Ishikawa (cell line): ENCODE data around the gene AMPD2.

Source experiments
- CEBPB ChIP-seq: IDR thresholded peaks from 2 replicates; pipeline ENCODE4 v1.6.1; 2012
- CREB1 ChIP-seq: IDR thresholded peaks from 2 replicates; pipeline ENCODE4 v1.6.1; 2012; ENCODE audit warnings: low read depth
- EGR1 ChIP-seq: IDR thresholded peaks from 2 replicates; pipeline ENCODE4 v1.6.1; 2012
- EP300 ChIP-seq: IDR thresholded peaks from 2 replicates; pipeline ENCODE4 v1.6.1; 2012; ENCODE audit warnings: borderline replicate concordance
- FOXM1 ChIP-seq: IDR thresholded peaks from 2 replicates; pipeline ENCODE4 v1.6.1; 2012; ENCODE audit warnings: low read depth, borderline replicate concordance
- MAX ChIP-seq: IDR thresholded peaks from 2 replicates; pipeline ENCODE4 v1.6.1; 2012
- NFIC ChIP-seq: IDR thresholded peaks from 2 replicates; pipeline ENCODE4 v1.6.1; 2012
- RAD21 ChIP-seq: IDR thresholded peaks from 2 replicates; pipeline ENCODE4 v1.6.1; 2012; ENCODE audit warnings: low read depth
- REST ChIP-seq: IDR thresholded peaks from 2 replicates; pipeline ENCODE4 v1.6.1; 2012; ENCODE audit warnings: low read depth, mild to moderate bottlenecking
- TAF1 ChIP-seq: IDR thresholded peaks from 2 replicates; pipeline ENCODE4 v1.6.1; 2012; ENCODE audit warnings: low read depth, mild to moderate bottlenecking
- TCF12 ChIP-seq: IDR thresholded peaks from 2 replicates; pipeline ENCODE4 v1.6.1; 2012; ENCODE audit warnings: low read depth
- TEAD4 ChIP-seq: IDR thresholded peaks from 2 replicates; pipeline ENCODE4 v1.6.1; 2012
- USF1 ChIP-seq: IDR thresholded peaks from 2 replicates; pipeline ENCODE4 v1.6.1; 2012
- YY1 ChIP-seq: IDR thresholded peaks from 2 replicates; pipeline ENCODE4 v1.6.1; 2012; ENCODE audit warnings: low read depth
- ZBTB7A ChIP-seq: IDR thresholded peaks from 2 replicates; pipeline ENCODE4 v1.6.1; 2012; ENCODE audit warnings: low read depth

Gene AMPD2

GRCh38 chr1:109623601-109624161 lies 4.0 kb downstream of the AMPD2 start:
- TF ChIP-seq RAD21, result no peak
- no peak for TF ChIP-seq EGR1
- no peak for TF ChIP-seq EP300
- TF ChIP-seq ZBTB7A, result no peak
- TF ChIP-seq TAF1, result no peak
- TF ChIP-seq YY1, result no peak
- no peak for TF ChIP-seq CREB1
- TF ChIP-seq FOXM1, result no peak
- no peak for TF ChIP-seq USF1
- TF ChIP-seq NFIC, result no peak
- TF ChIP-seq CEBPB, result no peak
- TF ChIP-seq MAX, result no peak

GRCh38 chr1:109624201-109625010 lies 4.8 kb downstream of the AMPD2 start:
- TF ChIP-seq TAF1, result no peak
- no peak for TF ChIP-seq CEBPB
- TF ChIP-seq EP300, result no peak
- TF ChIP-seq FOXM1, result no peak
- no peak for TF ChIP-seq TEAD4
- TF ChIP-seq RAD21, result no peak
- TF ChIP-seq MAX, result no peak
- TF ChIP-seq USF1, result no peak
- no peak for TF ChIP-seq YY1
- TF ChIP-seq CREB1, result no peak
- TF ChIP-seq EGR1, result no peak

GRCh38 chr1:109625176-109625575 lies 5.5 kb downstream of the AMPD2 start:
- TF ChIP-seq NFIC (no peak), CREB1 (no peak), USF1 (no peak), CEBPB (no peak), EP300 (no peak), ZBTB7A (no peak), EGR1 (no peak), RAD21 (no peak), FOXM1 (no peak), REST (no peak), TCF12 (no peak), YY1 (no peak), TEAD4 (no peak), MAX (no peak), TAF1 (no peak)

GRCh38 chr1:109625601-109626560 lies 6.2 kb downstream of the AMPD2 start:
- no peak for TF ChIP-seq ZBTB7A
- TF ChIP-seq USF1, result no peak
- no peak for TF ChIP-seq TCF12
- no peak for TF ChIP-seq NFIC
- TF ChIP-seq RAD21, result no peak
- no peak for TF ChIP-seq TEAD4
- no peak for TF ChIP-seq EGR1
- TF ChIP-seq EP300, result no peak
- no peak for TF ChIP-seq CREB1
- no peak for TF ChIP-seq YY1
- TF ChIP-seq CEBPB, result no peak
- TF ChIP-seq MAX, result no peak
- no peak for TF ChIP-seq FOXM1
- no peak for TF ChIP-seq REST
- TF ChIP-seq TAF1, result no peak
